ENCODE results near the gene TAX1BP1. TPM values are rescaled to one million over a fixed set of nuclear protein-coding genes. Genes with fewer than 3 reads are reported as not detected.

The TAX1BP1 gene
- total RNA-seq, 2 donors from 2014 or later = 129 to 162 TPM

GRCh38 chr7:27810186-27810585, 70.2 kb downstream of the TAX1BP1 start:
- no peak overlapping the region for H3K4me3 Mint-ChIP-seq
- no peaks in the 10 kb centered on the region for H3K4me1 Mint-ChIP-seq (ENCODE audit: low read depth)
- peaks cover 0 to 11% of the 10 kb centered on the region in 2 donors for H3K36me3 Mint-ChIP-seq (ENCODE audit: insufficient read depth in 2 of 2)
- H3K27me3 Mint-ChIP-seq (ENCODE audit: low read depth) = no peaks in the 10 kb centered on the region
- ATAC-seq (replicated peaks in 1 of 2) (no peak), DNase-seq (no peak)
- H3K9me3 Mint-ChIP-seq = no peaks in the 10 kb centered on the region
- no peak overlapping the region for H3K27ac Mint-ChIP-seq

- H3K9me3 Mint-ChIP-seq = no peaks in the 10 kb centered on the region
- no peaks in the 10 kb centered on the region for H3K27me3 Mint-ChIP-seq (ENCODE audit: low read depth)
- ATAC-seq (replicated peaks in 1 of 2) (no peak), DNase-seq (no peak)
- no peak overlapping the region for H3K4me3 Mint-ChIP-seq
- H3K36me3 Mint-ChIP-seq (ENCODE audit: insufficient read depth in 2 of 2) = peaks cover under 1 to 12% of the 10 kb centered on the region in 2 donors
- H3K27ac Mint-ChIP-seq = peak overlapping the region; percentile 68
- H3K4me1 Mint-ChIP-seq (ENCODE audit: low read depth) = no peaks in the 10 kb centered on the region
Measured at GRCh38 chr7:27812706-27813105, 72.7 kb downstream of the TAX1BP1 start.

GRCh38 chr7:27822245-27822644, 82.3 kb downstream of the TAX1BP1 start:
- no peaks in the 10 kb centered on the region for H3K9me3 Mint-ChIP-seq
- H3K27ac Mint-ChIP-seq = no peak overlapping the region
- H3K4me1 Mint-ChIP-seq (ENCODE audit: low read depth) = no peaks in the 10 kb centered on the region
- no peak overlapping the region for H3K4me3 Mint-ChIP-seq
- H3K27me3 Mint-ChIP-seq (ENCODE audit: low read depth) = no peaks in the 10 kb centered on the region
- ATAC-seq (replicated peaks in 1 of 2) = no peak
- DNase-seq = no peak
- peaks cover 6 to 10% of the 10 kb centered on the region in 2 donors for H3K36me3 Mint-ChIP-seq (ENCODE audit: insufficient read depth in 2 of 2)

- Mint-ChIP-seq H3K27ac (no peak overlapping the region), H3K36me3 (ENCODE audit: insufficient read depth in 2 of 2) (peaks cover 1 to 3% of the 10 kb centered on the region in 2 donors), H3K27me3 (ENCODE audit: low read depth) (no peaks in the 10 kb centered on the region), H3K4me1 (ENCODE audit: low read depth) (no peaks in the 10 kb centered on the region), H3K9me3 (no peaks in the 10 kb centered on the region), H3K4me3 (no peak overlapping the region)
- DNase-seq (no peak), ATAC-seq (replicated peaks in 1 of 2) (no peak)
Measured at GRCh38 chr7:27825891-27826290, 85.9 kb downstream of the TAX1BP1 start.

GRCh38 chr7:27826357-27826756, 86.4 kb downstream of the TAX1BP1 start:
- Mint-ChIP-seq H3K36me3 (ENCODE audit: insufficient read depth in 2 of 2) (peaks cover 1 to 3% of the 10 kb centered on the region in 2 donors), H3K27me3 (ENCODE audit: low read depth) (no peaks in the 10 kb centered on the region), H3K9me3 (no peaks in the 10 kb centered on the region), H3K4me3 (no peak overlapping the region), H3K27ac (no peak overlapping the region), H3K4me1 (ENCODE audit: low read depth) (no peaks in the 10 kb centered on the region)
- ATAC-seq (replicated peaks in 1 of 2) = no peak
- no peak for DNase-seq

- H3K27ac Mint-ChIP-seq = no peak overlapping the region
- DNase-seq = no peak
- H3K4me3 Mint-ChIP-seq = no peak overlapping the region
- H3K27me3 Mint-ChIP-seq (ENCODE audit: low read depth) = no peaks in the 10 kb centered on the region
- no peaks in the 10 kb centered on the region for H3K9me3 Mint-ChIP-seq
- ATAC-seq (replicated peaks in 1 of 2) = no peak
- peaks cover 0 to 3% of the 10 kb centered on the region in 2 donors for H3K36me3 Mint-ChIP-seq (ENCODE audit: insufficient read depth in 2 of 2)
- peaks cover 4% of the 10 kb centered on the region for H3K4me1 Mint-ChIP-seq (ENCODE audit: low read depth)
Measured at GRCh38 chr7:27834179-27834921, 94.4 kb downstream of the TAX1BP1 start.

GRCh38 chr7:27835376-27835775, 95.4 kb downstream of the TAX1BP1 start:
- no peak for ATAC-seq (replicated peaks in 1 of 2)
- Mint-ChIP-seq H3K36me3 (ENCODE audit: insufficient read depth in 2 of 2) (peaks cover 0 to 3% of the 10 kb centered on the region in 2 donors), H3K27me3 (ENCODE audit: low read depth) (no peaks in the 10 kb centered on the region), H3K4me3 (no peak overlapping the region), H3K4me1 (ENCODE audit: low read depth) (peaks cover 11% of the 10 kb centered on the region), H3K9me3 (no peaks in the 10 kb centered on the region), H3K27ac (no peak overlapping the region)
- DNase-seq = no peak

- no peak overlapping the region for H3K27ac Mint-ChIP-seq
- H3K36me3 Mint-ChIP-seq (ENCODE audit: insufficient read depth in 2 of 2) = peaks cover 0 to 2% of the 10 kb centered on the region in 2 donors
- DNase-seq = no peak
- H3K27me3 Mint-ChIP-seq (ENCODE audit: low read depth) = no peaks in the 10 kb centered on the region
- no peak for ATAC-seq (replicated peaks in 1 of 2)
- peaks cover 17% of the 10 kb centered on the region for H3K4me1 Mint-ChIP-seq (ENCODE audit: low read depth)
- H3K9me3 Mint-ChIP-seq = no peaks in the 10 kb centered on the region
- H3K4me3 Mint-ChIP-seq = no peak overlapping the region
Measured at GRCh38 chr7:27836536-27836935, 96.6 kb downstream of the TAX1BP1 start.

GRCh38 chr7:27839099-27839498, 99.1 kb downstream of the TAX1BP1 start:
- Mint-ChIP-seq H3K27ac (no peak overlapping the region), H3K4me1 (ENCODE audit: low read depth) (peaks cover 17% of the 10 kb centered on the region), H3K27me3 (ENCODE audit: low read depth) (no peaks in the 10 kb centered on the region), H3K36me3 (ENCODE audit: insufficient read depth in 2 of 2) (peaks cover 0 to 2% of the 10 kb centered on the region in 2 donors), H3K9me3 (no peaks in the 10 kb centered on the region), H3K4me3 (no peak overlapping the region)
- ATAC-seq (replicated peaks in 1 of 2) = no peak
- DNase-seq = no peak

GRCh38 chr7:27840313-27840712, 100.4 kb downstream of the TAX1BP1 start:
- Mint-ChIP-seq H3K4me1 (ENCODE audit: low read depth) (peaks cover 17% of the 10 kb centered on the region), H3K27me3 (ENCODE audit: low read depth) (no peaks in the 10 kb centered on the region), H3K36me3 (ENCODE audit: insufficient read depth in 2 of 2) (peaks cover 0 to 2% of the 10 kb centered on the region in 2 donors), H3K27ac (no peak overlapping the region), H3K9me3 (no peaks in the 10 kb centered on the region), H3K4me3 (no peak overlapping the region)
- DNase-seq (peak; percentile 30 to 34), ATAC-seq (replicated peaks in 1 of 2) (peak; percentile 49 to 63)

GRCh38 chr7:27840760-27841364, 100.9 kb downstream of the TAX1BP1 start:
- DNase-seq (no peak), ATAC-seq (replicated peaks in 1 of 2) (no peak)
- Mint-ChIP-seq H3K27ac (no peak overlapping the region), H3K4me3 (no peak overlapping the region), H3K9me3 (no peaks in the 10 kb centered on the region), H3K4me1 (ENCODE audit: low read depth) (peaks cover 17% of the 10 kb centered on the region), H3K36me3 (ENCODE audit: insufficient read depth in 2 of 2) (peaks cover 0 to 2% of the 10 kb centered on the region in 2 donors), H3K27me3 (ENCODE audit: low read depth) (no peaks in the 10 kb centered on the region)

- no peaks in the 10 kb centered on the region for H3K9me3 Mint-ChIP-seq
- no peak overlapping the region for H3K4me3 Mint-ChIP-seq
- H3K4me1 Mint-ChIP-seq (ENCODE audit: low read depth) = peaks cover 17% of the 10 kb centered on the region
- ATAC-seq (replicated peaks in 1 of 2) (no peak), DNase-seq (no peak)
- peaks cover 0 to 2% of the 10 kb centered on the region in 2 donors for H3K36me3 Mint-ChIP-seq (ENCODE audit: insufficient read depth in 2 of 2)
- H3K27me3 Mint-ChIP-seq (ENCODE audit: low read depth) = no peaks in the 10 kb centered on the region
- H3K27ac Mint-ChIP-seq = no peak overlapping the region
Measured at GRCh38 chr7:27842094-27842692, 102.2 kb downstream of the TAX1BP1 start.

GRCh38 chr7:27842851-27843250, 102.9 kb downstream of the TAX1BP1 start:
- no peak overlapping the region for H3K4me3 Mint-ChIP-seq
- no peak for ATAC-seq (replicated peaks in 1 of 2)
- H3K27ac Mint-ChIP-seq = no peak overlapping the region
- DNase-seq = no peak
- peaks cover 0 to 2% of the 10 kb centered on the region in 2 donors for H3K36me3 Mint-ChIP-seq (ENCODE audit: insufficient read depth in 2 of 2)
- H3K9me3 Mint-ChIP-seq = no peaks in the 10 kb centered on the region
- H3K4me1 Mint-ChIP-seq (ENCODE audit: low read depth) = peaks cover 17% of the 10 kb centered on the region
- H3K27me3 Mint-ChIP-seq (ENCODE audit: low read depth) = no peaks in the 10 kb centered on the region

All from activated T-cell treated with anti-CD3 and anti-CD28 coated beads, Interleukin-2, amount 50 U/mL, for 72 hours (primary cell).